Suppressor macrophage treated with lipopolysaccharide for 1 hour (primary cell): ENCODE results near the gene KRTAP1-1.
A peak's percentile ranks its signal among the peaks of the same experiment; 100 is the strongest.
"Not testable (repeated sequence)": the region's sequence is repeated elsewhere in the genome, so short reads cannot be mapped to it uniquely, and the experiment has no call there.

Experiments used
- DNase-seq, 3 donors: peaks; one replicate each; pipeline ENCODE4 v3.0.0-alpha.2; 2020 to 2022

KRTAP1-1 gene, protein sequence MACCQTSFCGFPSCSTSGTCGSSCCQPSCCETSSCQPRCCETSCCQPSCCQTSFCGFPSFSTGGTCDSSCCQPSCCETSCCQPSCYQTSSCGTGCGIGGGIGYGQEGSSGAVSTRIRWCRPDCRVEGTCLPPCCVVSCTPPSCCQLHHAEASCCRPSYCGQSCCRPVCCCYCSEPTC

DNA sequence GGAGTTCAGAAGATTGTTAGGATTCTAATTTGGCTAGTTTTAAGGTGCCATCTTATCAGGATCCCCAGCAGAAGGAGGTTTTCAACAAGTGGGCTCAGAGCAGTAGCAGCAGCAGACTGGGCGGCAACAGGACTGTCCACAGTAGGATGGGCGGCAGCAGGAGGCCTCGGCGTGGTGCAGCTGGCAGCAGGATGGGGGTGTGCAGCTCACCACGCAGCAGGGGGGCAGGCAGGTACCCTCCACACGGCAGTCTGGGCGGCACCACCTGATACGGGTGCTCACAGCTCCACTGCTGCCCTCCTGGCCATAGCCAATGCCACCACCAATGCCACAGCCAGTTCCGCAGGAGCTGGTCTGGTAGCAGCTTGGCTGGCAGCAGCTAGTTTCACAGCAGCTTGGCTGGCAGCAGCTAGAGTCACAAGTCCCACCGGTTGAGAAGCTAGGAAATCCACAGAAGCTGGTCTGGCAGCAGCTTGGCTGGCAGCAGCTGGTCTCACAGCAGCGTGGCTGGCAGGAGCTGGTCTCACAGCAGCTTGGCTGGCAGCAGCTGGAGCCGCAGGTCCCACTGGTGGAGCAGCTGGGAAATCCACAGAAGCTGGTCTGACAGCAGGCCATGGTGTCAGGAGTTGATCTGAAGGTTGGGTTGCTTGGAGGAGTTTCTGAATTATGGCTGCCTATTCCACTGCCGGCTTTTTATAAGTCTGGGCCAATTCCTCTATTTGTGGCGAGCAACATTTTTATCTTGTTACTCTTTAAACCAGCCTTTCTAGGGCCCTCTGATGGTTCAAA lies at the start of gene KRTAP1-1:
TSS of gene KRTAP1-1 (minus strand) at position 668 of the 789 bp plus-strand sequence. CDS start at position 615, 53 bp downstream.
- DNase-seq = not testable (repeated sequence)

DNA sequence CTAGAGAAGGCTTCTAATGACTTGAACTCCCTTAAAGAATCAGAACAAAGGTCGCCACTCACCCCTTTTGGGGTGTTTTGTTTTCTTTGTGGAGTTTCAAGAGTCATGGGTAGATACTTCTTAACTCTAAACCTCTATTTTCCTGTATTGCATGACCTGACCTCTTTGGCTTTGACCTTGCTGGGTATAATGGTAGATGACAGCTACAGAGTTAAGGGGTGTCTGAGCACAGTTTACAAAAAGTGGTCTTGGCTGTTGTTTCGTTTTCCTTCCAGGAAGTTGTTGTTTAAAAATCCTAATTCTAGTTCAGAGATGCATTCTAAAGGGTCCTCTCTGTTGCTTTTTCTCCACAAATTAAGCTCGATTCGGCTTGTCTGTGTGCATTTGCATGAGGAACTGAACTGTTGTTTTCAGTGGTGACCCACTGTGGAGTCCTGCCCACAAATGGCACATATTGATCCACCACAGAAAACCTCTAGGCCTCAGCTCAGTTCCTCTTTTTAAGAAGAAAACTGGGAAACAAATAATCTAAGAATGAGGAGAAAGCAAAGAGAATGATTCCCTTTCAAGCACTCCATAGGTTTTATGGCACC lies 47.6 kb upstream of the KRTAP1-1 start:
- not testable (repeated sequence) for DNase-seq

DNA sequence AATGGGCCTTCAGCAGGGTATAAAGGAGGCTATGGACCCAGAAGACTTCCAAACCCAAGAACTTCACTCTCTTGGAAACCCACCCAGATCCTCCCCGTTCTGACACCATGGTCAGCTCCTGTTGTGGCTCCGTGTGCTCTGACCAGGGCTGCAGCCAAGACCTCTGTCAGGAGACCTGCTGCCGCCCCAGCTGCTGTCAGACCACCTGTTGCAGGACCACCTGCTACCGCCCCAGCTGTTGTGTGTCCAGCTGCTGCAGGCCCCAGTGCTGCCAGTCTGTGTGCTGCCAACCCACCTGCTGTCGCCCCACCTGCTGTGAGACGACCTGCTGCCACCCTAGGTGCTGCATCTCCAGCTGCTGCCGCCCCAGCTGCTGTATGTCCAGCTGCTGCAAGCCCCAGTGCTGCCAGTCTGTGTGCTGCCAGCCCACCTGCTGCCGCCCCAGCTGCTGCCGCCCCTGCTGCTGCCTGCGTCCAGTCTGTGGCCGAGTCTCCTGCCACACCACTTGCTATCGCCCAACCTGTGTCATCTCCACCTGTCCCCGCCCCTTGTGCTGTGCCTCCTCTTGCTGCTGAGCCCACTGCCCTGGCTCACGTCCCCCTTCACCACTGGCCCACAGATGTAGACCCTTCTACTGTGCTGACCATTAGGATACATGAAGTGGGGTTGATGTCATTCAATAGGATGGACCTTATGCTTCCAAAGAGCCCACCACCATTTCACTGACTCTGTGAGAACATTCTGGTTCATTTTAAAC lies 43.0 kb upstream of the KRTAP1-1 start, which contains the start of gene KRTAP4-7:
TSS of gene KRTAP4-7 (plus strand) at position 51 of the 757 bp plus-strand sequence. CDS start at position 108, 57 bp downstream.
- DNase-seq = not testable (repeated sequence)

DNA sequence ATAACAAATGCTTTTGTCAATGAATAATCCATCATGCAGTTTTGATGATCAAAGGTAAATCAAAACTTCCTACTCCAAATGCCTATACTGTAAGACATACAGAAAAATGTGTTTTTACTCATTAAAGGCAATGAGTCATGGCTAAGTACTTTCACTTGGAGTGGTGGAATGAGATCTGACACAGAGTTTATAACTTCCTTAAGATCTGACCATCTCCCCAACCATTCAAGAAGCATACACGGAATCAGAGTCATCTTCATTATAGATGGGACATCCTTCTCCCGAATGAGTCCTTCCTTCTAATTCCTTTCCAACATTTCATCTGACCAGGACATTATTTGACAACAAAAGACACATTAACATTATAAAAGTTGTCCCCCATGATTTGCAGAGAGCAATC lies 42.2 kb upstream of the KRTAP1-1 start:
- not testable (repeated sequence) for DNase-seq

DNA sequence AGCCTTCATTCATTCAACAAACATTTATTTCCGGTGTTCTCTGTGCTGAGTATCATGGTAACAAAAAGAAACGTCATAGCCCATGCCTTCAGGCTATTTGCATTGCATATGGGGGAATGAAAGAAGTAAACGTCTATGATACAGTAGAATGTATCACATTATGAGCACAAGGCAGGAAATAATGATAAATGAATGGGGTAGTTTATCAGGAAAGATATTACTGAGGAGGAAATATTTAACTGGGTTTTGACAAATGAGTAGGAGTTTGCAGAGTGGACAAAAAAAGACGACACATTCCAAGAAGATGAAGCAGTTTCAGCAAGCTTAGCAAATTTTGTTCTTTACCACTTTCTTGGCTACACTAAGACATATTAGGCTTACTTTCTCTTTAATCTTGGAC lies 41.4 kb upstream of the KRTAP1-1 start:
- DNase-seq = no peak

DNA sequence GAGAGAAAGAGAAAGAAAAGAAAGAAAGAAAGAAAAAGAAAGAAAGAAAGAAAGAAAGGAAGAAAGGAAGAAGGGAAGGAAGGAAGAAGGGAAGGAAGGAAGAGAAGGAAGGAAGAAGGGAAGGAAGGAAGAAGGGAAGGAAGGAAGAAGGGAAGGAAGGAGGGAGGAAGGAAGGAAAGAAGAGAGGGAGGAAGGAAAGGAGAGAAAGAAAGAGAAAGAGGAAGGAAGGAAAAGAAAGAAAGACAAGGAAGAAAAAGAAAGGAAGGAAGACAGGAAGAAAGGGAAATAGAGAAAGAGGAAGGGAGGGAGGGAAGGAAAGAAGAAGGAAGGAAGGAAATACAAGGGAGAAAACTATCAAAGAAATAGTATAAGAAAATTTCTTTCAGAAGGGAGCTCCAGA lies 35.5 kb upstream of the KRTAP1-1 start:
- DNase-seq = no peak

DNA sequence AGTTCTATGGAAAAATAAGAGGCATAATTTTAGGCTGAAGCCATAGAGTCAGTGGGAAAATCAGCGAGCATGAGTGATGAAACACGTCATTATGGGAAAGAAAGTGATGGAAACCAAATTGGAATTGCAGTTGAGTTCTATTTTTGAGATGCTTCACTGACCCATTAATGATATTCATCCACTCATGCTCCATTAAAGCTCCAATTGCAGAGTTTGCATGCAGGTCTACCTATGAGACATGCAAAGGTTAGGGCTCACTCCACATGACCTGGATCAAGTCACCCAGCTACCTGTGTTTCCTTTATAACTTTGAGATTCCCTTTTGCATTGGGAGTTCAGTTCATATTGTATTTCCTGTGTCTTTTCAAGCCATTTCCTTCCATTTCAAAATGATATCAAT lies 32.4 kb upstream of the KRTAP1-1 start:
- no peak for DNase-seq

DNA sequence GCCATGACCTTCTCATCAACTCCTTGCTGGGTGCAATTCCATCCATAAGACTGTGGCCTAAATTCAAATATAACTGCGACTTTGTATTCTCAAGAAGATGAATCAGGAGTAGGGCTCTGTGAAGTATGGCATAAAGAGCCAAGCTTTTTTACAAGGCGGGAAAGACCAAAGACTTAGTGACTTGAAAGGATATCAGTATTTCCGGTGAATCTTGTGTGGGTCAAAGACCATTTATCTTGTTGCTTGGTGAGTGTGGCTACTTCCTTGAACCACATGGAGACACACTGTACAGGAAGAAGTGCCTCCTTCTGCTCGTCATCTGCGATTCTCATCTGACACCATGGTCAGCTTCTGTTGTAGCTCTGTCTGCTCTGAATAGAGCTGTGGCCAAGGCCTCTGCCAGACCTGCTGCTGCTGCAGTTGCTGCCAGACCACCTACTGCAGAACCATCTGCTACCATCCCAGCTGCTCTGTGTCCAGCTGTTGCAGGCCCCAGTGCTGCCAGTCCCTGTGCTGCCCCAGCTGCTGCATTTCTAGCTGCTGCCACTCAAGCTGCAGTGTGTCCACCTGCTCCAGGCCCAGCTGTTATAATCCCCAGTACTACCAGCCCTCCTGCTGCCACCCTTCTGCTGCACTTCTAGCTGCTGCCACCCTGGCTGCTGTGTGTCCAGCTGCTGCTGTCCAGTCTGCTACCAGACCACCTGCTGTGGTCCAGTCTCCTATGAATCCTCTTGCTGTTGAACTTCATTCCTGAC lies 30.5 kb upstream of the KRTAP1-1 start:
- no peak for DNase-seq

DNA sequence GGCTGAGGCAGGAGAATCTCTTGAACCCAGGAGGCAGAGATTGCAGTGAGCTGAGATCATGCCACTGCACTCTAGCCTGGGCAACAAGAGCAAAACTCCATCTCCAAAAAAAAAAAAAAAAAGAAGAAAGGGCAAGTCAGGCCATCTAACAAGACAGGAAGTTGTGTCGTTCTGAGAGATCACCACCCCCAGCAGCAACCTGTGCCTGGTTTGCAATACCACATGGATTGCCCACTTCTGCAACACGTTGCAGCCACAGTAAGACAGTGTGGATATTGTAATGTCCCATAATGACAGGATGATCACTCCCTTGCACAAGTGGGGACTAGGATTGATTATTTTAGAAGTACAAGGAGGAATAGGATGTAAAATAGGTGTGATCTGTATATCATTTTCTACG lies 27.8 kb upstream of the KRTAP1-1 start:
- no peak for DNase-seq

DNA sequence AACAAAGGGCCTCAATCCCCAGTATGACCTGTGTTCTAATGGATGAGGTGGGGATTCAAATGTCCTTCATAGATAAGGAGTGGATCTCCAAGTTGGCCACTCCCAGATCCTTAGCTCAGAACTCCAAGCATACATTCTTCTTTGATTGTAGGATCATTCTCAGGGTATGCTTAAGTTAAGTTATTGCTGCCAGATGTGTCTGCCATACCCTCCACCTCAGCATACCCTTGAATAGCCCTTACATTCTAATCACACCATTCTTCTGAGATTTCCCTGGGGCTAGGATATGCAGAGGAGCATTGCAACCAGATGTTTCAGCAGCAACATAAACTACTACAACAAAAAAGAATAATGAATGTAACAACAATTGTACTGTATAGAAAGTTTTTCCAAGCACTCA lies 26.0 kb upstream of the KRTAP1-1 start:
- DNase-seq = no peak

DNA sequence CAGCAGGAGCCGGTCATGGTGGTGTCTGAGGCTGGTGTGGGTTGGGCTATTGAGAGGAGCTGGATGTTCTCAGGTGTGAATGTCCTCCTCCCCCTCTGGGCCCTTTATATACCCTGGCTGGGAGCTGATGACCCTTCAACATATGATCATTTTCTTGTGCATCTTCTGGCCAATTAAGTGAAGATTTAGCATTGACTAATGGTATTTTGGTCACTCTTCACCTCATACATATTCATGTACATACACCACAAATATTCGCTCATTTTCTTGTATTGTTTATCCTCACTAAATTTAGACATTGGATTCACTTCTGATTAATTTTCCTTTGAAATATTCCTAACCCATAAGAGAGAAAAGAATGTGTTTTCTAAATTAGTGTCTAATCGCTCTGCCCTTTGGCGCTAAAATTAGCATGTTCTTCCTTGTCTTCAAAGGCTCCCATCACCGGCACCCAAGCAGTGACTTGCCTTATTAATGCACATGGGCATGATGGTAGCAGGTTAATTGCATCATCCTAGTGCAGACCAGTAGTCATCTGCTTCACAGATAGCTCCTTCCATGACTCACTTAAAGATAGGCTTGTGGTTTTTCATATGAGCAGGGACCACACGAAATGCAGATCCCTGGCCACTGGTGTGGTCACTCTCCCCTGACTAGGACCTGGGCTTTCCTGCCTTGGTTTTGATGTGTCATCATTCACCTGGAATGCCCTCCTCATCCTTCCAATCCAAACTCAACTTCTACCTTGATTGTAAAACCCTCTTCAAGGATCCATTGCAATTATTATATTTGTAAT lies 24.8 kb upstream of the KRTAP1-1 start, which contains the start of gene KRTAP2-4:
TSS of gene KRTAP2-4 (minus strand) at position 51 of the 796 bp plus-strand sequence. CDS start at position 17, 34 bp downstream.
- DNase-seq = peak; percentile 20 to 28 (median 21)

DNA sequence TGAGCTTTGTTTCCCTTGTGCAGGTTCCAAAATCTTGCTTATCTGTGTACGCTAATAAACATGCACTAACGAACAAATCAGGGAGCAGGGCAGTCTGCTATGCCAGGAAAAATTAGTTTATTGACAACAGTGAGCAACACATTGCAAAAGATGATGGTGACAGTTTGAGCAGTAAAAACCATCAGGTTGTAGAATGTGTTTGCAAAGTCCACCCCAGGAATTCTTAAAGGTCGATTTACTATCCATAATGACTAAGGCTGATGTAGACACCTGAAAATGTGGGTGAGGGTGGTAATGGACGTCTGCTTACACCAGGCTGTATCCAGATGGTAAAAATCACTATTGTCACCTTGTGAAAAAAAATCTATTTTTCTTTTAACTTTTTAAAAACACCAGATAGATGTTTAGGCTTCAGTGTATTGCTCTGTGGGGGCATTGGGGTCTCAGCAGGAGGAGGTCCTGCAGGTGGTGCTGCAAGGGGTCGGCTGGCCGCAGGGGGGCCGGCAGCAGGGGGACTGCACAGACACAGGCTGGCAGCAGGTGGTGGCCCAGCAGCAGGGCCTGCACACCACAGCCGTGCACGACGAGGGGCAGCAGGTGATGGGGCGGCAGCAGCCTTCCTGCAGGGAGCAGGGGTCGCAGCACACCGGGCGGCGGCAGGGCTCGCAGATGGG lies 23.9 kb upstream of the KRTAP1-1 start:
- DNase-seq = not testable (repeated sequence)

DNA sequence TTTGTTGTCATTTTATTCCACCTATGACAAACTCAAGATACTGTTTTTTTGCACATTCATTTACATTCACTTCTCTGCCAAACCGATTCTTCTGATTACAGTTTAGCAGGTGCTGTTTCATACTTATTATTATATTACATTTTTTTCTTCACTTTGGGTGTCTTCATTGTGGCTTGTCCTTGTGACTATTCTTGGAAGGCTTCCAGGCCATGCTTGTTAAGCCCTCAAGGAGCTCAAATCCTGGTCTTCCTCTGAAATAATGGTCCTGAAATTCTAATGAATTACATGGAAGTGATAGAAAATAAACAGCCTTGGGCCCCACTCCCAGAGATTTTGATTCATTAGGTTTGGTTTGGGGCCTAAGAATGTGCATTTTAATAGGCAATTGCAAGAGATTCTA lies 23.1 kb upstream of the KRTAP1-1 start:
- no peak for DNase-seq

DNA sequence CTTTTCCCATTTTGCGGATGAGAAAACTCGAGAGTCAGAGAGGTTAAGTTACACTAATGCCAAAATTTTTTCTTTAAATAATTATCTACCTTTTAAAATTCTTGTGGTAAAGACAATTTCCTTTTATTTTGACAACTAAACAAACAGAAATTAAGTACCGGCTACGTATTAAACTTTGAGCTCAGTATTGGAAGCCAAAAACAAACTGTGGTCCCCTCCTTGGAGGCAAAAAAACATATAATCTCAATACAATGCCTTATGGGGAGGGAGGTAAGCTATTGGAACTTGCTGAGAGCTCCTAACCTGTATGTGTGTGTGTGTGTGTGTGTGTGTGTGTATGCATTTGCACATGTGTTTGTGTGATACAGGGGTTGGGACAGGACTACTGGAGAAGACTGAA lies 22.2 kb upstream of the KRTAP1-1 start:
- no peak for DNase-seq

DNA sequence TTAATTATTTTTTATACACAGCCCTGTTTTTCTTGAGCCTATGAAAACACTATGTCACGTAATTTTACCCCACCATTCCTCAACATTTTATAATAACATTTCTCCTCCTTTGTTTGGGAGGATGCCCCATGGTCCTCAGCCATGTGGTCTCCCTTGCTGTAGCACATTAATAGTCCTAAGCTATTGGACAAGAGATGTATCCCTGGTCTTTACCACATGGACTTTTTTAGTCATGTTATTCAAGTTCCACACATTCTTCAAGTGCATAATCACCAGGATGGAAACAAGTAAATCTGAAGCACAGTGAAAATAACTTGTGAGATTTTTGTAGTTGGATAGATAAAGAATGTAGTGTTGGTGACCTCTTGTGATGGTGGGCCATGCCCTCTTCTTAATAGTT lies 20.7 kb upstream of the KRTAP1-1 start:
- no peak for DNase-seq

DNA sequence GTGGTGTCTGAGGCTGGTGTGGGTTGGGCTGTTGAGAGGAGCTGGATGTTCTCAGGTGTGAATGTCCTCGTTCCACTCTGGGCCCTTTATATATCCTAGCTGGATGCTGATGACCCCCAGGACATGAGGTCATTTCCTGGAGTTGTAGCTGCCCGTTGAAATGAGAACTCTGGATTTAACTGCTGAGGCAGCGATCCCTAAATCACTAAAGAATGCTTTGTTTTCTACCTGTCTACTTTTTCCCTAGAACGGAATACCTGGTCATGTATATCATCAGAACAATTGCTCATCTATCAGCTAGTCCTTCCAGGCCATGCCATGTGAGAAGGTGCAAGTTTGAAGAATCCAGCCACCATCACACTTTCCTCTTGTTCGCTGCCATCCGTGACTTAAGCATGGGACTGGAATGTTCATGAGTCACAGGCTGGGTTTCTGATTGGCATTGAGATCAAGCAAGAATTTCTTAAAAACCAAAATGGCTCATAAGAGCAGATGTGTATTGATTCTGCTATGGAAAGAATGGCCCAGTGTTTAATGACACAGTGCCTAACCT lies 18.9 kb upstream of the KRTAP1-1 start, which contains the start of gene KRTAP2-3:
TSS of gene KRTAP2-3 (minus strand) at position 63 of the 553 bp plus-strand sequence. CDS start 64 bp downstream, outside the sequence.
- no peak for DNase-seq

DNA sequence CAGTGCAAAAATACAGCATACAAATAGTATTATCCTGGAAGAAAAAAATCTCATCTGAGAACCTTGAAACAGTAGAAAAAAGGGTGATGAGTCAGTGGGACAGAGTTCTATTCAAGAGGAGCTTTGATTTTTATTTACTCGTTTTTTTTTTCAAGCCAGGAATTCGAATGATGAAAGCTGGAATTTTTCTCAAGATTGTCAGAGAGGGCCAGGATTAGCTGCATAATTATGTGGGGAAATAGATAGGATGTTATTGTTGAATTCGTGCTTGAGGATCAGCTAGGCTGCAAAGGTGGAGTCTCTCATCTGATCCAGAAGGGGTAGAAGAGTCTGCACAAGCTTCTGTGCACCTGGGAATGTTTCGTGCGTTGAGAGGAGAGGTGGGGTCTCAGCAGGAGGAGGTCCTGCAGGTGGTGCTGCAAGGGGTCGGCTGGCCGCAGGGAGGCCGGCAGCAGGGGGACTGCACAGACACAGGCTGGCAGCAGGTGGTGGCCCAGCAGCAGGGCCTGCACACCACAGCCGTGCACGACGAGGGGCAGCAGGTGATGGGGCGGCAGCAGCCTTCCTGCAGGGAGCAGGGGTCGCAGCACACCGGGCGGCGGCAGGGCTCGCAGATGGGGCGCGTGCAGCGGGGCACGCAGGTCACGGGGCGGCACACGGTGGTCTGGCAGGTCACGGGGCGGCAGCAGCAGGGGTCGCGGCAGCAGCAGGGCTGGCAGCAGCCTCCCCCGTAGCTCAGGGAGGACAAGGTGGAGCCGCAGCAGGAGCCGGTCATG lies 18.2 kb upstream of the KRTAP1-1 start:
- DNase-seq = not testable (repeated sequence)

DNA sequence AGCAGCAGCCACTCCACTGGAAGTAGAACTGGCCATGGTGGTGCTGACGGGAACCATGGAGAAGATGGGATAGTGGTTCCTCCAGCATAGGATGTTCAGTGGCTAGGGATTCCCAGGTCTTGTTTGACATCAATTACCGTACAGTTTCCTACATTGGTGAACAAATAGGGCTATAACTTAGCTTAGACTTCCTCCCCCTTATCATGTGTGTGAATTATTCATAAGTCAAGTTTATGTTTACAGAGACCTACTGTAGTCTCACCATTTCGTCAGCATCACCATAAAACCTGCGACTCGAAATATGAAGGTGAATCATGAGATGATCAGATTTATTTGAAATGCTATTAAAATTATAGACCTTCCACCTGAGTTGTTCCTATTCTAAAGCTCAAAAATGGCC lies 17.5 kb upstream of the KRTAP1-1 start:
- DNase-seq = no peak

DNA sequence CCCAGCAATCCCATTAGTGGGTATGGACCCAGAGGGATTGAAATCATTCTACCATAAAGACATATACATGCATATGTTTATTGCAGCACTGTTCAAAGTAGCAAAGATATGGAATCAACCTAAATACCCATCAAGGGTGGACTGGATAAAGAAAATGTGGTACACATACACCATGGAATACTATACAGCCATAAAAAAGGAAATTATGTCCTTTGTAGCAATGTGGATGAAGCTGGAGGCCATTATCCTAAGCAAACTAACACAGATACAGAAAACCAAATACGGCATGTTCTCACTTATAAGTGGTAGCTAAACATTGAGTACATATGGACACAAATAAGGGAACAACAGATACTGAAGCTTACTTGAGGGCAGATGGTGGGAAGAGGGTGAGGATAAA lies 16.3 kb upstream of the KRTAP1-1 start:
- DNase-seq = no peak
